CD4-positive, alpha-beta T cell treated with Interleukin-21 for 1 hour (primary cell): ENCODE data around the gene FAM228B.
"Not testable (repeated sequence)": the region's sequence is repeated elsewhere in the genome, so short reads cannot be mapped to it uniquely, and the experiment has no call there.

Experiments used
- DNase-seq: peaks from one replicate; pipeline ENCODE4 v3.0.0-alpha.2; 2020

Gene FAM228B

DNA sequence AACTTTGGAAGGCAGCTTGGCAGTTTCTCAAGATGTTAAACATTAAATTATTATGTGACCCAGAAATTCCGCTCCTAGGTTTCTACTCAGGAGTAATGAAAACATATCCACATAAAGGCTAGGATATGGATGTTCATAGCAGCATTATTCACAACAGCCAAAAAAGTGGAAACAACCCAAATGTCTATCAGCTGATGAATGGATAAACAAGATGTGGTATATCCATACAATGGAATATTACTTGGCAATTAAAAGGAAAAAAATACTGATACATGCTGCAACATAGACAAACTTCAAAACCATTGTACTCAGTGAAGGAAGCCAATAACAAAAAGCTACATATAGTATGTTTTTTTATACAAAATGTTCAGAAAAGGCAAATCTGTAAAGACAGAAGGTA lies 39.2 kb downstream of the FAM228B start:
- DNase-seq, result no peak

DNA sequence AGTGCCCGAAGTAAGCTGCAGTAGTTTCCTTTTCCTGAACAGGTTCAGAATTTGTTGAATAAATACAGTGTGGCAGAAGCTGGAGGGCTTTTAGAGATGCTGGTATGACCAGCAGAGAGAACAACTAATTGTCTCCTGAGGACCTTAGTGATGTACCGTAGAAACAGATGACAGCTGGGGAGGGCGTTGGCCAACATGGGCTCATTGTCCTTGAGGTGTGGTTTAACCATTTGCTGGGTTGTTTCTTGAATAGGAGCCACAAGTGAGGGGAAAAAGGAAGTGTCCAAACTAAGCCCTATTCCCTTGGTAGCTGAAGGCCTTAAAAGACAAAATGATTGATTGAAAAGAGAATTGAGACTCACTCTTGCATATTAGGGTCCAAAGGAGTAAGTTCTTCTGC lies 39.9 kb downstream of the FAM228B start:
- DNase-seq, result no peak

DNA sequence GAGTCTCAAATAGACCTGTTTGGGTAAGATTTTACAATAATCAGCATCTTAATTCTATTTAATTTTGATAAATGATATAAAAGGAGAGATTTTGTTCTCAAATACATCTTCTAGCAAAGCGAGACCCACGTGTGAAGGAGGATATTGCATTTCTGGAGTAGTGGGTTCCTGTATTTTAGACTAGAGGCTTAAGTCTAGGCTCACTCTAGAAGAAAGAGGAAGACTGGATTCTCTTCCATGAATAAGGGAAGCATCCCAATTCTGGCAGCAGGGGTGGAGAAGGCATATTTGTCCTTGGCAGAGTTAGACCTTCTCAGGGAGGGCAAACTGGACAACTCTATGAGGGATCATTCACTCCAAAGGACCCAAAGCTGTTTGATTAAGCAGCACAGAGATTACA lies 40.3 kb downstream of the FAM228B start:
- DNase-seq, result no peak

DNA sequence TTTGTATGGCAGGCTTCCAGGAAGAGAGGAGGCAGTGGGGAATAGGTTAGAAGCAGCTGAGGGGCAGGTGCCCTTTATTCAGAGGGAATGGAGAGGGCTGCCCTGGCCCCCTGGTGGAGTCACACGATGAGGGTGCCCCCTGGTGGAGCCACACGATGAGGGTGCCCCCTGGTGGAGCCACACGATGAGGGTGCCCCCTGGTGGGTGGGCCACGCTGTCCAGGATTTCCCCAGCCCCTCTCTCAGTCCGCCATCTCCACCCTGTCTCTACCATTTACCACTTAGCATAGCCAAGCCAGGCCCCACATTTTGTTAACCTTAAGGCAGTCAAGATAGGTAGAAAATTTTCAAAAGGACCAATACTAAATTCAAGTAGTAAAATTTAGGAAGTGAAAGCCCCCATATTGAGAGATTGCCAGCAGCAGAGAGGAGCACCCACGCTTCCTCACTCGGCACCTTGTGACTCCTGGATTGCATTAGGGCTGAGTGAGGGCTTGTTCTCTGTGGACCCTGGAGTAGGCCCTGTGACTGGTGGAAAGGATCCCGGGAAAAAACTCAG lies 41.2 kb downstream of the FAM228B start:
- peak; percentile 17 for DNase-seq

DNA sequence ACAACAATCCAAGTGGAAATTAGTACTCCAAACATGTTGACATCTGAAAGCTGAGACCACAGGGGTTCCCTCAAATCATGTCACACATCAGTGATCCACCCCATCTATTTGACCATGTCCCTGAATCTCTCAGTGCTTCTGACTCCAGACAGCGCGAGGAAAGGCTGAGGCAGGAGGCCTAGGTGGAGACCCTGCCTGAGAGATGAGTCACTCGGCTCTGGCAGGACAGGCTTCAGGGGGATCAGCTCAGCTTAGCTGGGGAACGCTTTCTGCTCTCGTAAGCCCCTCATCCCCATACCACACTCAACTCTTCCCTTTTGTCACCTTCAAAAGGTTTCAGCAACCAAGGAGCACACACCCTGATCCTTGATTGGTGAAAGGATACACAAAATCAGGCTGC lies 45.8 kb downstream of the FAM228B start:
- DNase-seq, result no peak

DNA sequence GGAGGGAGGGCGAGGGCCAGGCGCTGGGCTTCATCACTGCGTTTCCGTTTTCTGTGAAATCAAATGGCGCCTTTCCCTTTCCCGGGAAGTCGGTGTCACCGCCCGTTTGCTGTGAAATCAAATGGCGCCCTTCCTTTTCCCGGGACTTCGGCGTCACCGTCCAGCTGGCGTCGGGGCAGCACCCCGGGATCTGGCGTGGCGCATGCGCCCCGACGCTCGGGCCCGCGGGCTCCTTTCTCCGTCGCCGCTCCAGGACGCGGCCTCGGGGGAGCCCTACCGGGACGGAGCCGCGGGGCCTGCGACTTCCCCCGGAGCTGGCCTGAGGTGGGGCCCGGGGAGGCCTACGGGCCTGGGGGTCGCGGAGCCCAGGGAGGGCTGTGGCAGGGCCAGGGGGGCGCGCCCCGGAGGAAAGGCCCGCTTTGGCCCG lies 51.6 kb downstream of the FAM228B start, which contains the start of gene FAM228A:
Gene FAM228A, plus strand, starts transcription at position 203 of the 427 bp plus-strand sequence. CDS start 428 bp downstream, outside the sequence.
- DNase-seq, result no peak

DNA sequence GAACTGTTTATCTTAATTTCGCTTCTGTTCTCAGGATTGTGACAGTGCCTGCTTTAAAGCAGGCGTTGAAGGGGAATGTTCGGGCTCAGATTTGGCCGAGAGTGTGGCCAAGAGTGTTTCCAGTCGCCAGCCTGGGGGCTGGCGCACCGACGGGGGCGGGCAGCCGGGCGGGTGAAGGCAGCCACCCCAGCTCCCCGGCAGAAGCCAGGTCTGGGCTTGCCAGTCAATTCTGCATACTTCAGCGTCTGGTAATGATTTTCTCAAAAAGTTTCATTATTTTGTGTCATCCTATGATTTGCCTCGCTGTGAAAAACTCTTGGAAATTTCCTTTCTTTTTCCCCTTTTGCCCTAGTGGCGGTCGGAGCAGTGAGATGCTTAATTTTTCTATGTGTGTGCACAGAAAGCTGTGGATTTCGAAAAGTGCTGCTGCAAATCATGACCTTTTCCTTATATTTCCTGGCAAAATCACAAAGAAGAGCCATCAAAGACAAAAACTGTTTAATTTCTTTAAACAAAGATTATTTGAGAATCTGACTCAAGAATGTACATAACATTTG lies 52.4 kb downstream of the FAM228B start:
- no peak for DNase-seq

DNA sequence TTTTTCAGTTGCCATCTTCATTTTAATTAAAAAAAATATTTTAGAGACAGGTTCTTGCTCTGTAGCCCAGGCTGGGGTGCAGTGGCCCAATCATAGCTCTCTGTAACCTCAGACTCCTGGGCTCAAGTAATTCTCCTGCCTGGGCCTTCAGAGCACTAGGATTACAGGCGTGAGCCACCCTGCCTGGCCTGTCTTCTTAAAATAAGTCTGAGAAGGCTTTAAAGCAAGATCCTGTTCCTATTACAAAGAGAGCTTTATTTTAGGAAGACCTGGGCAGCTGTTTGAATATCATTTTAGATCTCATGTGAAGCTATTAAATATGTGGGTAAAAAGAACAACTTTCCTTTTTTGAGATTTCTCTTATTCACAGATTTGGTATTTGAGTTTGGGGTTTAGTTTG lies 53.1 kb downstream of the FAM228B start:
- DNase-seq, result no peak

DNA sequence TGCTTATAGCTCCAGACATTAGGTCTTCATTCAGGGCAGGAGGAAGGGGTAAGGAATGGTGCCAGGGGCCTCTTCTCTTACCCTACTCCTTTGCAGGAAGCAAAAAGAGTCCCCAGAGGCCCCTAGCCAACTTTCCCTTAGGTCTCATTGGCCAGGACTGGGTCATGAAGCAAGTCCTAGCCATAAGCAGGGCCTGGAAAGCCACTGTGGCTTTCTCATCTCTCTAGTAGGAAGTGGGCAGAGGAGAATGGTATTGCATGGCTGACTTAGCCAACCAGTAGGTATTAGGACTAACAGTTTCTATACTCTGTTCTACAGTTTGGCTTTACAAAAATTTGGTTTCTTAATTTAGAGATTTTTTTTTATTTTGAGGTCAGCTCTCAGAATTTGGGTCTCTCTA lies 56.4 kb downstream of the FAM228B start:
- DNase-seq, result no peak

DNA sequence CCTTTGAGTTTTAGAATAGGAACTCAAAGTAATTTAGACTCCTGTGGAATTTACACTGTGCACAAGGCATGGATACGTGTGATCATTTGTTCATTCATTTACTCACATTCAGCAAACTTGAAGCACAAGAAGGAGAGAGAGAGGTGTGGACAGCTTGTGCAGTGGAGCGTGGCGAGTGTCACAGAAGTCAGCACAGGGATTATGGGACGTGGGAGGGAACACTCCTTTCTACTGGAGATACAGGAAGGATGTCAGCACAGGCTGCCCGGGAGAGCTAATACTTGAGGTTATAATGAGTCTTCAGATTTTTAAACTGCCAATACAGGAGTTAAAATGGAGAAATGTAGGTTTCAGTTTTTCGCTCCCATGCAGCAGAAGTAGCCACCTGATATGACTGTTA lies 58.6 kb downstream of the FAM228B start:
- DNase-seq, result no peak

DNA sequence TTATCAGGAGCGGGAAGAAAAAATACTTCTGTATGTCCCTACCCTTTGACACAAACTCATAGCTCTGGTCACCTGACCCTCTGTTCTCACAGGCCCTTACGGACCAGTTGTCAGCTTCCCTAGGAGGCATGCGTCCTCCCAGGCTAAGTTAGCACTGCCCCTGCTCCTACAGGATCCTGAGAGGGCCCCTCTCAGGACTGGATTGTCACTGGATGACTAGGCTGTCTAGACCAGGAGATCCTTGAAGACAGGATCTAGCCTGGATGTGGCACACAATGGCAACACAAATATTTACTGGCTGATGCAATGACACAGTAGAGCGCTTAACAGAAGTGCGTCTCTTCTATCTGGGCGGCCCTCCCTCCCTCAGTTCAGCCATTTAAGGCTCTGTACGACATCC lies 59.2 kb downstream of the FAM228B start:
- no peak for DNase-seq

DNA sequence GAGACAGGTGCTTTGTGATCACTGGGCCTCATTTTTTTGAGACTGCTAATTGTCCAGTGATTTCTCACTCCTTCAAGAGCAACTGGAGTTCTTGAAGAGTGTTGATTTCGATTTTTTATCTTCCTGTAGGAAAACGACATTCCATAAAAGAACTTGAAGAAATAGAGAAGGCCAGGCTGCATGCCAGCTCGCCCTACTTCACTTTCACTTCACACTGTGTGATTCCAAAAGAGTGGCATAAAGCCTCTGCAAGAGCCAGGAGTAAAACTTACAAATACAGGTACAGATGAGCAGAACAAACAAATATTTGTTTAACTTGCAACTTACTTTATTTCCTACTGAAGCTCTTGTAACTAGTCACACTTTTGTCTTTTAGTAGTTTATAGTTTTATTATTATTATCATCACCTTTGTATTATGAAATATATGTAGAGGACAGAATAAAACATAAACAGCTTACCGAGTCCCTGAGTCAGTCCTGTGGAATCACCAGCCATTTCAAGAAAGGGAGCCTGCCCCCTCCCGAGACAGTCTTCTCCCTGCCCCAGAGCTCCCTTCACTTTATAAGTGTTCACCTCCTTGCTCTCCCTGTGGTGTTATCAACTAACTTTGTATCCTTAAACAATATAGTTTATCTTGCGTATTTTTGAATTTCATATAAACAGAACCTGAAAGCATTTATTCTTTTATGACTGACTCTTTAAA lies 60.2 kb downstream of the FAM228B start:
- DNase-seq, result no peak

DNA sequence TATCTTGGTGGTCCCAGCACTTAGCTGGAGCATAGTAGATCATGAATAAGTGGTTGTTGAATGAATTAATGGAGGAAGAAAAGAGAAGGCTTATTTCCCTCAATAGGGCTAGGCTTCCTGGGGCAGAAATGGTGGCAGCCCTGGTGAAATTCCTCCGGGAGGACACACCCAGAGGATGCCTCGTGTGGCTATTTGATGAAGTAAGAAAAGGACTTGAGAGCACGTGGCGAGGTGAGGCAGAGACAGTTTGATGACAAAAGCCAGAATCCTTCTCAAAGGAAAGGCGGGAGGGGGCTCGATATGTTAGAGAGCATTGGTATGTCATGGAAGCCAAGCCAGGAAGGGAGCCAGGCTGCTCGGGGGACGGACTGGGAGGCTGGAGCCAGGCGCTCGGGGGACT lies 66.3 kb downstream of the FAM228B start:
- DNase-seq, result no peak

DNA sequence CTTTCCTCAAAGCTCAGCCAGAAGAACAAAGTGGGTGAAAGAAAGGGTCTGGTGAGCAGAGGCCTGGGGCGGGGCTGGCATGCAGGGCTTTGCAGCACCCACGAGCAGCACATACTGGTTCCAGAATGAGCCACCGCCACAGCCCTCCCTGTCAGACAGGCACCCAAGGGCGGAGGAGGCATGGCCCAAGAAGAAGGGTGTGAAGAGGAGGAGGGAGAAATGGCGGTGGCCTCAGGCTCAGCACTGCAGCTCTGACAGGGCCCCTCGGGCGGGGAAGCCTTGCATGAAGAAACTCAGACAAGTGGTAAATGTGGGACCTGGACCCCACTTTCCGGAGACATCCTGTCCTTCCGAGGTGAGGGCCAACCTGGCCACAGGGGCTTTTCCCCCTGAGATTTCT lies 67.2 kb downstream of the FAM228B start:
- no peak for DNase-seq

DNA sequence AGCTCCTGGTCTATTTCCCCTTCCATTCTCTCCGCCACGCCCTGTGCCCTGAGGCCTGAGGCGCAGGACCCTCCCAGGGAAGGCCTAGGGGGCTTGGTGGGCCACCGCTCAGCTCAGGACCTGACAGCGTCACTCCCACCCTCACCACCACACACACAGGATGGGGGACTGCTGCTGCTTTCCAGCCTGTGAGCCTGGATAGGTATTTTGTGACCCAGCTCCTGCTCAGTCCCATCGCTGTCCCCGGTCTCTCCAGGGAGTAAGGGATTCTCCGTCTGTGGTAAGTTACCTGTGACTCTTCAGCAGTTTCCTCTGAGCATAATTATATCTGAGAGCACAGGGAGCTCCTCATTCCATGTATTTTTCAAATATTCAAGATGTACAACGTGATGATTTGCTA lies 67.9 kb downstream of the FAM228B start:
- DNase-seq, result no peak

DNA sequence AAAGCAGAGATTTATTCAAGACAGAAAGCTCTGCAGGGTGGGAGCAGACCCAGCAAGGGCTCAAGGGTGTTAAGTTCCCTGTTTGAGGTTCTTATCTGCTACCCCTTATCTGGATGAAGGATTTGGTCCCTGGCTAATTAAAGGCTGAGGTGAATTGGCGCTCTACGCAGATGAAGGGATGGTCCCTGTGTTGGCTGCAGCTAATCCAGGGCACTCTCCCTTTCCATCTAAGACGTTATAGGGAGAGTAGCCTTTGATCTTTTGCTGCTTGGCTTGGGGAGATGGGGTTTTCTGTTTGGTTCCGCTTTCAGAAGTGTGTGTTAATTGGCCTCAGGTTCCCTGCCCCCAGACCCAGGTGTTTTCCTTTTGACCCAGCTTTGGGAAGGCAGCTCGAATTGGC lies 68.6 kb downstream of the FAM228B start:
- no peak for DNase-seq

DNA sequence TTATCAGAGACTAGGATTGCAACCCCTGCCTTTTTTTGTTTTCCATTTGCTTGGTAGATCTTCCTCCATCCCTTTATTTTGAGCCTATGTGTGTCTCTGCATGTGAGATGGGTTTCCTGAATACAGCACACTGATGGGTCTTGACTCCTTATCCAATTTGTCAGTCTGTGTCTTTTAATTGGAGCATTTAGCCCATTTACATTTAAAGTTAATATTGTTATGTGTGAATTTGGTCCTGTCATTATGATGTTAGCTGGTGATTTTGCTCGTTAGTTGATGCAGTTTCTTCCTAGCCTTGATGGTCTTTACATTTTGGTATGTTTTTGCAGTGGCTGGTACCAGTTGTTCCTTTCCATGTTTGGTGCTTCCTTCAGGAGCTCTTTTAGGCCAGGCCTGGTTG lies 73.9 kb downstream of the FAM228B start:
- not testable (repeated sequence) for DNase-seq

DNA sequence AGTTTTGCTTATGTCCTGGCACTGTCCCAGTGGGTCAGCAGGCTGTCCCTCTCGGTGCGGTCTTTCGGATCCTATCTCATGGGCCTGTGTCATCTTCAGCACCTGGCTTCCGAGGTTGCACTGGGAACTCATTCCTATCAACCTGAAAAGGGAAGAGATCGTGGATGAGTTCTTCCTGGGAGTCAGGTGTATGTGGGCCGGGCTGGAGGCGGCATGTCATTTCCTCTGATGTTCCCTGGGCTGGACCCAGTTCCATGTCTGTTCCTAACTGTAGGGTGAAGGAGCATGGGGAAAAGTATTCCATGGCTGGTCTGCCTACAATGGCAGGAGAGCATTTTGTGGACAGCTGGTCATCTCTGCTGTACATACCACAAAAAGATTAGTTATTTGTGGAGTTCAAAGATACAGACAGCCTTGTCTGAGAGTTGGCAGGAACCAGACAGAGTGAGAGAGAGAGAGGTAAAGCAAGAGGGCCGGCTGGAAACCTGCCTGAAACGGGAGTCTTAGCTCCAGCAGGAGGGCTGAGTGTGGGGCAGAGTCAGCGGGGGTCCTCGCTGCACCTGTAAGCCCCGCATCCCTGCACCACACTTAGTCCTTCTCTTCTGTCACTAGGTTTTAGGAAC lies 76.8 kb downstream of the FAM228B start:
- DNase-seq, result no peak

DNA sequence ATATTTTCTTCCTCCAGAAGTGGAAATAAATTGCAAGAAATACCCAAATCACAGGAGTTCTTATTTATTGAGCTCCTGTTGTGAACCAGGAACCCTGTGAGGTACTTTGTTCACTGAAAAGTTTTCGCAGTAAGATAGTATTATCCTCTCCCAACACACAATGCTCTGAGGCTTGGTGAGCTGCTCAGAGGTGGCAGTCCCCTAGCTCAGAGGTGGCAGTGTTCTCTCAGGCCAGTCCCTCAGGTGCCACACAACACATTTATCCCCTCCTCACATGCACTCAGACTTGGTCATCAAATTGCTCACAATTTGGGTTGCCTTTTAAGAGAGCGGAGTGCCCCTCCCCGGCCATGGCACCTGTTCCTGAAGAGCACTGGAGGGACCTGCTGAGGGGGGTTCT lies 77.5 kb downstream of the FAM228B start:
- no peak for DNase-seq

DNA sequence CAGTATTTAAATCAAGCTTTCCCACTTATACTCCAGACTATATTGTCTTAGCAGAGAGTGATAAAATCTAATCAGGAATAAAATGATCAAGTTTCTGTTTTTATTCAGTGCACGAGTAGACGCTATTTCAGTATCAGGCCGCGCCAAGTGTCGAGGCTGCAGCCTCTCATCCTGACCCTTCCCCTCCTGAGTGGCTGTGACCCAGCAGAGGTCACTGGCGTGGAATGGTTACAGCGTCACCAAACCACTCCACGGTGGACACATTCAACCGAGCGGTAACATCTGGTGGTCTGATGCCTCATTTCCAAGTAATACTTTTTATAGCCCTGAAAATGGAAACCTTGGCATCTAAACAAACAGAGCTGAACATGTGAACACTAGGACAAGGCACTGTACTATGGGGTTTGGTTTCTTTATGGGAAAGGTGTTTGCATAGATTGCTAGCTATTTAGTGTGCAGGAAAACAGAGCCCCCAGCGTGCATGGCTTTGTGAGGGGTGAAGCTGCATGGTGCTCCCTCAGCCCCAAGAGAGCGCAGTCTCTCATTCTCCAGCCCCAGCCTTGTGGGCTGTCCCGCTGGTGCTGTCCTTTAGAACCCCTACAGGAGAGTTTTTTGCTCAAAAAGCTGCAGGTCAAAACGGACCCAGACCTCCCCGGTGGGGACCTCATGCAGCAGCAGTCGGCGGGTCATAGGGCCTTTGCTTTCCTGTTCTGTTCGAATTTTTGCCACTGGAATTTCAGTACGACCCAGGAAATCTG lies 79.9 kb downstream of the FAM228B start:
- no peak for DNase-seq

DNA sequence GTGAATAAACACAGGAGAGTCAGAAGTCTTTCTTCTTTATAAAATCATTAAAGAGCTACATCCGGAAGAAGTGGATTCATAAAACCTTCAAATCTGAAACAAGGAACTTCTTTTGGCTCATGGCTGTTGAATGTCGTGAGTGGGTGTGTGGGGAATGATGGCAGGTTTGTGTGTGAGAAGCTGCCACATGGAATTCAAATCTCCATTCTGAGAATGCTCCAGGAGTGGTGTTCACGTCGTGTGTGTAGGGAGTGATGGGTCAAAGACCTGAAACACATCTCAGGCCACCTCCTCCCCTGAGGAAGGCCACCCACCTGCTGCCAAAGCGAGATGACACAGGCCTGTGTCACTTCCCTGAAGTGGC lies 80.5 kb downstream of the FAM228B start:
- DNase-seq, result no peak

DNA sequence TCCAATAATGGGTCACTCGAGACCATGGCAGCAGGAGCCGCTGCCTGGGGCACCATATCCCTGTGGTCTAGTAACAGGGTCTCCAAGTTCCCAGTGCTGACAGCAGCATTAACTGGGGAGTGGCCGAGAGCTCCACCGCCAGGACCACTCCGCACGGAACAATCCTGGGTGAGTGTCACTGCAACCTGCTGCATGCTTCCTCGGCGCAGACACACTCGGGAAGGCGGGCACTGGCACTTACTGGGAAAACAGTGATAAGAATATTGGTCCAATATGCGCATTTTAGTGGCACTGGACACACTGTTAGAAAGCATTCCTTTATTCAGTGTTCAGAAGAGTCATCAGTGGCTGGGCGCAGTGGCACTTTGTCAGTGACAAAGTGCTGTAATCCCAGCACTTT lies 81.2 kb downstream of the FAM228B start:
- DNase-seq, result no peak

DNA sequence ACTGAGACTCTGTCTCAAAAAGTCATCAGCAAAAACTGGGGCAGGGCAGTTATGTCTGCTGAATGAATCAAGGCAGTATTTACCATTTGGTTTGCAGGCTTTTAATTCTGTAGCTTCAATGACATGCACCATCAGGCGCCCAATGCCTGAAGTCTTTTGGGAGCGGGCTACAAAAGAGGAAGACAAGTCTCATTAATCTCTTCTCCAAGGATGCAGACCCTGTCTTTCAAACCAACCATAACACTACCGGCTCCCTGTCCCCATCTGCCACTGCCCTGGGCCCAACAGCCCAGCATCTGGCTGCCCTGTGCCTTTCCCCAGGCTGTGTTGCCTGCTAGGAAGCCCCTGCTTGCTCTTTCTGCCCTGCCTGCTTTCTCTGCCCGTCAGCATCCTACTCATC lies 81.9 kb downstream of the FAM228B start:
- no peak for DNase-seq

DNA sequence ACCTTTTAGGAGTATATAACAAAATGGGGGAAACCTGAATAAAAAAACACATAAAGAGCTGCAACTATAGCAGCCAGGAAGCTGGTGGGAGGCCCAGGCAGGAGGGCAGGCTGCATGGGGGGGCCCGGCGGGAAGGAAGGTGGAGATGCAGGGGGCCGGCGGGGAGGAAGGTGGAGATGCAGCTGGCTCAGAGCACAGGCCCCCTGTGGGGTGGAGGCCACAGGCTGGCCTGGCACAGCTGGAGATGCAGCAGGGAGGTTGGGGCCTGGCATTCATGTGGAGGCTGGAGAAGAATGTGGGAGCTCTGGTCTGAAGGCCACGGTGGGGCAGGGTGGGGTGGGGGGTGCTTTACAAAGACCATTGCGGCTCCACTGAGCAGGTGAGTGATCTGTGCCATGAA lies 83.0 kb downstream of the FAM228B start:
- DNase-seq, result no peak
